Gastroesophageal sphincter (tissue), 4 donors: ENCODE results near the gene MARCHF4. TPM values are rescaled to one million over a fixed set of nuclear protein-coding genes. Genes with fewer than 3 reads are reported as not detected.

ENCODE experiments used
- ATAC-seq: fragments of 150-250 bp; one replicate; pipeline ENCODE4 v1.9.1; 2016; ENCODE audit warnings: mild to moderate bottlenecking, moderate library complexity
- H3K27ac ChIP-seq, 4 donors: fragments of 200-600 bp; sonication (generic) in 3 of 4; 1 replicate in 3 of 4; 2 replicates in 1 of 4; pipeline ENCODE4 v1.5.1; 2016 to 2019
- H3K27me3 ChIP-seq: fragments of 200-600 bp; sonication (generic); one replicate; pipeline ENCODE4 v1.5.1; 2019
- H3K36me3 ChIP-seq, 2 donors: fragments of 200-600 bp; sonication (generic); one replicate each; pipeline ENCODE4 v1.5.1; 2019; ENCODE audit warnings: control low read depth in 1 of 2
- H3K4me1 ChIP-seq, 3 donors: fragments of 200-600 bp; sonication (generic); 1 replicate in 2 of 3; 2 replicates in 1 of 3; pipeline ENCODE4 v1.5.1; 2016 to 2019; ENCODE audit warnings: control low read depth in 2 of 3
- H3K4me3 ChIP-seq, 2 donors: fragments of 200-600 bp; sonication (generic); one replicate each; pipeline ENCODE4 v1.5.1; 2019; ENCODE audit warnings: mild to moderate bottlenecking in 1 of 2, moderate library complexity in 1 of 2
- H3K9me3 ChIP-seq, 3 donors: fragments of 200-600 bp; sonication (generic); one replicate each; pipeline ENCODE4 v1.5.1; 2017 to 2019; ENCODE audit warnings: control low read depth in 2 of 3
- CTCF ChIP-seq, 4 experiments: fragments of 200-600 bp in 2 of 4; fragments of 450-650 bp in 2 of 4; sonication (generic) in 1 of 4; IDR thresholded peaks; one replicate each; pipeline ENCODE4 v1.5.1; 2017 to 2019; ENCODE audit warnings: antibody characterized with exemption in 4 of 4, mild to moderate bottlenecking in 2 of 4, moderate library complexity in 2 of 4
- EP300 ChIP-seq: sonication (generic); formaldehyde crosslinking; IDR thresholded peaks from one replicate; pipeline ENCODE4 v1.6.1; 2017; ENCODE audit warnings: antibody characterized with exemption, mild to moderate bottlenecking
- POLR2A ChIP-seq, 2 donors: fragments of 450-650 bp; IDR thresholded peaks; one replicate each; pipeline ENCODE4 v1.6.1; 2017; ENCODE audit warnings: antibody characterized with exemption in 2 of 2, mild to moderate bottlenecking in 2 of 2, moderate library complexity in 1 of 2
- POLR2AphosphoS5 ChIP-seq: sonication (generic); formaldehyde crosslinking; IDR thresholded peaks from one replicate; pipeline ENCODE4 v1.6.1; 2017; ENCODE audit warnings: antibody characterized with exemption
- WGBS, 2 donors: methylation state at CpG; one replicate each; pipeline ENCODE4 v1.1.5; 2018; ENCODE audit warnings: low coverage in 1 of 2; 5-methylcytosine and 5-hydroxymethylcytosine counted together
- total RNA-seq, 4 donors: library from RNA; depleted of rRNA; stranded (reverse); fragments of >200 nt; gene quantifications; one replicate each; pipeline ENCODE4 v1.1.0, GENCODE V29; 2016

Gene MARCHF4
- total RNA-seq, 4 donors from 2014 or later: not detected

GRCh38 chr2:216355711-216356110 lies 16.6 kb downstream of the MARCHF4 start:
- WGBS, 2 donors: 44 to 83% methylated on average over 1 to 2 of the region's 2 CpGs
- no peak for TF ChIP-seq POLR2AphosphoS5
- TF ChIP-seq CTCF (IDR thresholded peaks at IDR 0.05): no peak
- TF ChIP-seq POLR2A (IDR thresholded peaks at IDR 0.05): no peak
- TF ChIP-seq EP300: no peak
- no peak overlapping the region for H3K4me3 ChIP-seq
- peaks cover 0 to 4% (median 0%) of the 10 kb centered on the region in 3 donors for H3K9me3 ChIP-seq
- H3K36me3 ChIP-seq: no peaks in the 10 kb centered on the region
- no peak for ATAC-seq
- no peaks in the 10 kb centered on the region for H3K4me1 ChIP-seq
- no peak overlapping the region for H3K27ac ChIP-seq
- H3K27me3 ChIP-seq: peaks cover 28% of the 10 kb centered on the region

- H3K9me3 ChIP-seq: peaks cover 0 to 4% (median 0%) of the 10 kb centered on the region in 3 donors
- no peak overlapping the region for H3K27ac ChIP-seq
- no peak overlapping the region for H3K4me3 ChIP-seq
- no peaks in the 10 kb centered on the region for H3K36me3 ChIP-seq
- 57 to 67% methylated on average over 1 to 4 of the region's 4 CpGs for WGBS, 2 donors
- no peaks in the 10 kb centered on the region for H3K4me1 ChIP-seq
- ATAC-seq: no peak
- TF ChIP-seq EP300 (no peak), POLR2A (IDR thresholded peaks at IDR 0.05) (no peak), CTCF (IDR thresholded peaks at IDR 0.05) (no peak), POLR2AphosphoS5 (no peak)
- H3K27me3 ChIP-seq: peaks cover 28% of the 10 kb centered on the region
Measured at GRCh38 chr2:216354306-216354705, 18.0 kb downstream of the MARCHF4 start.

- peaks cover 23% of the 10 kb centered on the region for H3K27me3 ChIP-seq
- H3K4me1 ChIP-seq: no peaks in the 10 kb centered on the region
- TF ChIP-seq EP300 (no peak), POLR2A (IDR thresholded peaks at IDR 0.05) (no peak), POLR2AphosphoS5 (no peak), CTCF (IDR thresholded peaks at IDR 0.05) (no peak)
- no peak overlapping the region for H3K27ac ChIP-seq
- no peaks in the 10 kb centered on the region for H3K36me3 ChIP-seq
- no peaks in the 10 kb centered on the region for H3K9me3 ChIP-seq
- no peak overlapping the region for H3K4me3 ChIP-seq
- ATAC-seq: no peak
- WGBS, 2 donors: 55 to 57% methylated on average over 4 to 5 of the region's 5 CpGs
Measured at GRCh38 chr2:216352653-216353270, 19.5 kb downstream of the MARCHF4 start.

GRCh38 chr2:216351172-216351925 lies 20.9 kb downstream of the MARCHF4 start:
- ATAC-seq: no peak
- H3K4me3 ChIP-seq: no peak overlapping the region
- WGBS, 2 donors: 66 to 85% methylated on average over 2 to 5 of the region's 5 CpGs
- no peaks in the 10 kb centered on the region for H3K36me3 ChIP-seq
- no peaks in the 10 kb centered on the region for H3K9me3 ChIP-seq
- no peaks in the 10 kb centered on the region for H3K4me1 ChIP-seq
- H3K27me3 ChIP-seq: peaks cover 16% of the 10 kb centered on the region
- no peak overlapping the region for H3K27ac ChIP-seq
- TF ChIP-seq EP300: no peak
- TF ChIP-seq POLR2A (IDR thresholded peaks at IDR 0.05): no peak
- TF ChIP-seq CTCF (IDR thresholded peaks at IDR 0.05): no peak
- TF ChIP-seq POLR2AphosphoS5: no peak
